Measurements from ENCODE around the gene PTCH1.

Gene PTCH1

GRCh38 chr9:95479330-95479729, 37.4 kb downstream of the PTCH1 start:
- no peaks in the 10 kb centered on the region for H3K9me3 ChIP-seq (ENCODE audit: severe bottlenecking)
- H3K27ac ChIP-seq = no peak overlapping the region
- no peak for TF ChIP-seq CTCF (IDR thresholded peaks at IDR 0.05; ENCODE audit: low read depth, low read length)
- H3K27me3 ChIP-seq (ENCODE audit: insufficient read depth, low read depth, severe bottlenecking) = no peaks in the 10 kb centered on the region
- DNase-seq = no peak
- H3K36me3 ChIP-seq = peaks cover 74% of the 10 kb centered on the region
- H3K4me3 ChIP-seq (ENCODE audit: low read depth, low read length) = no peak overlapping the region

- H3K4me3 ChIP-seq (ENCODE audit: low read depth, low read length) = no peak overlapping the region
- no peak for DNase-seq
- H3K9me3 ChIP-seq (ENCODE audit: severe bottlenecking) = no peaks in the 10 kb centered on the region
- no peaks in the 10 kb centered on the region for H3K27me3 ChIP-seq (ENCODE audit: insufficient read depth, low read depth, severe bottlenecking)
- no peak for TF ChIP-seq CTCF (IDR thresholded peaks at IDR 0.05; ENCODE audit: low read depth, low read length)
- H3K27ac ChIP-seq = no peak overlapping the region
- H3K36me3 ChIP-seq = peaks cover 77% of the 10 kb centered on the region
These were observed 38.4 kb downstream of the PTCH1 start for GRCh38 chr9:95478335-95478734.

GRCh38 chr9:95477885-95478284, 38.9 kb downstream of the PTCH1 start:
- no peak overlapping the region for H3K27ac ChIP-seq
- no peak for TF ChIP-seq CTCF (IDR thresholded peaks at IDR 0.05; ENCODE audit: low read depth, low read length)
- no peaks in the 10 kb centered on the region for H3K9me3 ChIP-seq (ENCODE audit: severe bottlenecking)
- DNase-seq = no peak
- H3K4me3 ChIP-seq (ENCODE audit: low read depth, low read length) = no peak overlapping the region
- H3K27me3 ChIP-seq (ENCODE audit: insufficient read depth, low read depth, severe bottlenecking) = no peaks in the 10 kb centered on the region
- H3K36me3 ChIP-seq = peaks cover 78% of the 10 kb centered on the region

GRCh38 chr9:95477441-95477840, 39.3 kb downstream of the PTCH1 start:
- Histone ChIP-seq H3K27me3 (ENCODE audit: insufficient read depth, low read depth, severe bottlenecking) (no peaks in the 10 kb centered on the region), H3K4me3 (ENCODE audit: low read depth, low read length) (no peak overlapping the region), H3K36me3 (peaks cover 82% of the 10 kb centered on the region), H3K9me3 (ENCODE audit: severe bottlenecking) (no peaks in the 10 kb centered on the region), H3K27ac (no peak overlapping the region)
- TF ChIP-seq CTCF (IDR thresholded peaks at IDR 0.05; ENCODE audit: low read depth, low read length) = no peak
- DNase-seq = no peak

- Histone ChIP-seq H3K27ac (no peak overlapping the region), H3K27me3 (ENCODE audit: insufficient read depth, low read depth, severe bottlenecking) (no peaks in the 10 kb centered on the region), H3K4me3 (ENCODE audit: low read depth, low read length) (no peak overlapping the region), H3K36me3 (peaks cover 71% of the 10 kb centered on the region), H3K9me3 (ENCODE audit: severe bottlenecking) (no peaks in the 10 kb centered on the region)
- no peak for DNase-seq
- TF ChIP-seq CTCF (IDR thresholded peaks at IDR 0.05; ENCODE audit: low read depth, low read length) = no peak
These were observed 48.0 kb downstream of the PTCH1 start for GRCh38 chr9:95468791-95469190.

- DNase-seq = no peak
- Histone ChIP-seq H3K36me3 (peaks cover 67% of the 10 kb centered on the region), H3K9me3 (ENCODE audit: severe bottlenecking) (no peaks in the 10 kb centered on the region), H3K4me3 (ENCODE audit: low read depth, low read length) (no peak overlapping the region), H3K27me3 (ENCODE audit: insufficient read depth, low read depth, severe bottlenecking) (no peaks in the 10 kb centered on the region), H3K27ac (no peak overlapping the region)
- no peak for TF ChIP-seq CTCF (IDR thresholded peaks at IDR 0.05; ENCODE audit: low read depth, low read length)
These were observed 51.7 kb downstream of the PTCH1 start for GRCh38 chr9:95465115-95465514.
